NT2/D1 (cell line): ENCODE results near the gene MFSD6.

Experiments used
- DNase-seq: peaks from one replicate; pipeline ENCODE4 v3.0.0-alpha.2; 2011; ENCODE audit warnings: low read depth, low spot score
- H3K27me3 ChIP-seq: 2 replicates; pipeline ENCODE4 v1.6.0; 2011; ENCODE audit warnings: mild to moderate bottlenecking; ENCODE audit not compliant: insufficient read length, insufficient read depth
- H3K36me3 ChIP-seq: 2 replicates; pipeline ENCODE4 v1.6.1; 2011; ENCODE audit warnings: mild to moderate bottlenecking, low read length, mixed read lengths; ENCODE audit not compliant: insufficient read depth, insufficient read length
- H3K4me1 ChIP-seq: 2 replicates; pipeline ENCODE4 v1.5.1; 2011; ENCODE audit not compliant: insufficient read depth, insufficient read length
- H3K4me3 ChIP-seq: 2 replicates; pipeline ENCODE4 v1.5.1; 2011; ENCODE audit warnings: low read depth; ENCODE audit not compliant: insufficient read length
- H3K9ac ChIP-seq: 2 replicates; pipeline ENCODE4 v1.6.0; 2011; ENCODE audit warnings: low read depth; ENCODE audit not compliant: insufficient read length
- H3K9me3 ChIP-seq: 2 replicates; pipeline ENCODE4 v1.5.1; 2011; ENCODE audit warnings: mild to moderate bottlenecking, low read length; ENCODE audit not compliant: insufficient read depth
- SUZ12 ChIP-seq: IDR thresholded peaks from 2 replicates; pipeline ENCODE4 v1.6.1; 2011; ENCODE audit not compliant: insufficient read length, insufficient read depth; ENCODE audit errors: extremely low read depth
- YY1 ChIP-seq: IDR thresholded peaks from 2 replicates; pipeline ENCODE4 v1.6.1; 2011; ENCODE audit not compliant: insufficient read length, insufficient read depth
- ZNF274 ChIP-seq: IDR thresholded peaks from 2 replicates; pipeline ENCODE4 v1.6.1; 2011; ENCODE audit warnings: mild to moderate bottlenecking, low read depth, low read length

Gene MFSD6

GRCh38 chr2:190382851-190383250 lies 25.3 kb upstream of the MFSD6 start:
- no peaks in the 10 kb centered on the region for H3K36me3 ChIP-seq
- peak; percentile 30 for DNase-seq

DNA sequence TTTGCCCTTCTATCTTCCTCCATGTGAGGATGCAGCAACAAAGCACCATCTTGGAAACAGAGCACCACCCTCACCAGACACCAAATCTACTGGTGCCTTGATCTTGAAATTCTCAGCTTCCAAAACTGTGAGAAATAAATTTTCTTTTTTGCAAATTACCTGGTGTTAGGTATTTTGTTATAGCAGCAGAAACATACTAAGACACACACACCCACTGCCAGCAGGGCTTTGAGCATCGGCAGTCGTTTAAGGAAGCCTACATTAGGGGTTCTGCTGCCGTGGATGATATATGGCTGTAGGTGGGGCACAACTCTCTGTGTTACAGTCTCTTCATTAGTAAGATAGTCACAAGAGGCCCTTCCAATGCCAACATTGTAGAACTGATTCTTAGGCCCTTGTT lies 20.7 kb upstream of the MFSD6 start:
- Histone ChIP-seq H3K9me3 (peaks cover 7% of the 10 kb centered on the region; the same call in 1 of the 2 replicates), H3K36me3 (no peaks in the 10 kb centered on the region), H3K4me1 (no peaks in the 10 kb centered on the region), H3K9ac (no peak overlapping the region), H3K27me3 (no peaks in the 10 kb centered on the region), H3K4me3 (no peak overlapping the region)
- no peak for DNase-seq
- TF ChIP-seq YY1 (no peak), SUZ12 (no peak), ZNF274 (no peak)

More at GRCh38 chr2:190382851-190383250, 25.3 kb upstream of the MFSD6 start:
- H3K9me3 ChIP-seq: peaks cover 7% of the 10 kb centered on the region; the same call in 1 of the 2 replicates
- no peak overlapping the region for H3K4me3 ChIP-seq
- no peak overlapping the region for H3K9ac ChIP-seq
- no peaks in the 10 kb centered on the region for H3K27me3 ChIP-seq
- H3K4me1 ChIP-seq: no peaks in the 10 kb centered on the region
- TF ChIP-seq YY1: no peak
- no peak for TF ChIP-seq ZNF274
- no peak for TF ChIP-seq SUZ12

GRCh38 chr2:190396271-190396670 lies 11.9 kb upstream of the MFSD6 start:
- no peaks in the 10 kb centered on the region for H3K36me3 ChIP-seq
- H3K4me1 ChIP-seq: no peaks in the 10 kb centered on the region
- DNase-seq: no peak
- no peak for TF ChIP-seq SUZ12
- no peak overlapping the region for H3K4me3 ChIP-seq
- H3K9ac ChIP-seq: no peak overlapping the region
- no peaks in the 10 kb centered on the region for H3K27me3 ChIP-seq
- H3K9me3 ChIP-seq: no peaks in the 10 kb centered on the region

DNA sequence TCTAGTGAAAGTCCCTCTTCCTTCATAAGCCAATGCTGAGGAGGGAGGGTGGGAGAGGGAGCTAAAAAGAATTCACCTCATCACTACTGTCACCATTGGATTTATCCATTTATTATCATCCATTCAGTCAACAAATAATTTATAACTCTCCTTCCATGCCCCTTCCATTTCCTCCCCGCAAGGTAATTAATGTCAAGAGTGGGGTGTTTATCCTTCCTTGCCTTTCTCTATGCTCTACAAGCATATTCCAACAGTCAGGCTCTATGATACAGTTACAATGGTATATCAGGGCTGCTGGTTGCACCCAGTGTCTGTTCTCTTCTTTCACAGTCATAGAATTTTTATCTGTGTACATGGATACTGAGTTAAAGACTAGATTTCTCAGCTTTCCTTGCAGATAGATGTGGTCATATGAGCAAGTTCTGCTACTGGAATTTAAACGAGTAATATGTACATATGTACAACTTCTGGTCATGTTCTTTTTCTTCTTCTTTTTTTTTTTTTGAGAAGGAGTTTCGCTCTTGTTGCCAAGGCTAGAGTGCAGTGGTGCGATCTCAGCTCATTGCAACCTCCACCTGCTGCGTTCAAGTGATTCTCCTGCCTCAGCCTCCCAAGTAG lies 5.1 kb upstream of the MFSD6 start:
- peaks cover 38% of the 10 kb centered on the region for H3K27me3 ChIP-seq
- H3K9me3 ChIP-seq: peaks cover 6% of the 10 kb centered on the region; the same call in 1 of the 2 replicates
- H3K4me1 ChIP-seq: peaks cover 3% of the 10 kb centered on the region
- H3K4me3 ChIP-seq: no peak overlapping the region
- no peak for DNase-seq
- TF ChIP-seq ZNF274 (no peak), YY1 (no peak), SUZ12 (no peak)
- H3K9ac ChIP-seq: no peak overlapping the region
- no peaks in the 10 kb centered on the region for H3K36me3 ChIP-seq

DNA sequence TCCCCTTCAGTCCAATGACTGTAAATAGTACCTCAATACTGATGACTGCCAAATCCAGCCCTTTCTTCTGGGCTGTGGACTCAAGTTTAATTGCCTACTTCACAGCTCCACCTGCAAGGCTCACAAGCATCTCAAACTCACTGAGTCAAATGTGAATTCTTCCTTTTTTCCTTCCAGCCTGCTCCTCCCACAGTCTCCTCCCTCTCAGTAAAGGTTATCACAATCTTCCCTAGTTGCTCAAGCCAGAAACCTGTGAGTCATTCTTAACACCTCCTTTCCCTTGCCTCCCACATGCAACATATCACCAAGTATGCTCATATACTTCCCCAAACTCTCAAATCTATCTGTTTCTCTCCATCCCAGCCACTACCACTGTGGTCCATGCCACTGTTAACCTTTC lies 3.7 kb upstream of the MFSD6 start:
- TF ChIP-seq ZNF274 (no peak), YY1 (no peak), SUZ12 (no peak)
- no peak overlapping the region for H3K4me3 ChIP-seq
- no peaks in the 10 kb centered on the region for H3K36me3 ChIP-seq
- DNase-seq: no peak
- peaks cover 52% of the 10 kb centered on the region for H3K27me3 ChIP-seq
- peaks cover 6% of the 10 kb centered on the region; the same call in 1 of the 2 replicates for H3K9me3 ChIP-seq
- H3K9ac ChIP-seq: no peak overlapping the region
- H3K4me1 ChIP-seq: peaks cover 3% of the 10 kb centered on the region

GRCh38 chr2:190405070-190405469 lies 3.1 kb upstream of the MFSD6 start:
- Histone ChIP-seq H3K9ac (no peak overlapping the region), H3K27me3 (peaks cover 58% of the 10 kb centered on the region), H3K36me3 (no peaks in the 10 kb centered on the region), H3K4me3 (no peak overlapping the region), H3K9me3 (peaks cover 6% of the 10 kb centered on the region; the same call in 1 of the 2 replicates), H3K4me1 (peaks cover 3% of the 10 kb centered on the region)
- TF ChIP-seq YY1: no peak
- TF ChIP-seq SUZ12: no peak
- no peak for TF ChIP-seq ZNF274
- no peak for DNase-seq

GRCh38 chr2:190405995-190406394 lies 2.2 kb upstream of the MFSD6 start:
- Histone ChIP-seq H3K9ac (no peak overlapping the region), H3K4me3 (no peak overlapping the region), H3K36me3 (no peaks in the 10 kb centered on the region), H3K4me1 (peaks cover 3% of the 10 kb centered on the region), H3K27me3 (peaks cover 66% of the 10 kb centered on the region), H3K9me3 (peaks cover 6% of the 10 kb centered on the region; the same call in 1 of the 2 replicates)
- TF ChIP-seq SUZ12 (no peak), ZNF274 (no peak), YY1 (no peak)
- no peak for DNase-seq
